WTC11 (cell line): ENCODE measurements around the gene NCS1.

Experiments
- CREM ChIP-seq: sonication (generic); formaldehyde crosslinking; IDR thresholded peaks from 2 replicates; pipeline ENCODE4 v1.8.1; 2022; ENCODE audit warnings: mild to moderate bottlenecking, missing genetic modification reagents, moderate library complexity
- CTCF ChIP-seq: fragments of 200-600 bp; IDR thresholded peaks from 2 replicates; pipeline ENCODE4 v1.8.0; 2022; ENCODE audit warnings: antibody characterized with exemption
- GRHL2 ChIP-seq: fragments of 250-450 bp; sonication (Bioruptor Pico); IDR thresholded peaks from 2 replicates; pipeline ENCODE4 v1.8.0; 2022; ENCODE audit warnings: mild to moderate bottlenecking, moderate library complexity; ENCODE audit not compliant: insufficient replicate concordance, severe bottlenecking
- NFATC4 ChIP-seq: fragments of 250-450 bp; sonication (Bioruptor Pico); IDR thresholded peaks from 2 replicates; pipeline ENCODE4 v1.9.0; 2021; ENCODE audit warnings: mild to moderate bottlenecking
- TEAD1 ChIP-seq: sonication (generic); formaldehyde crosslinking; IDR thresholded peaks from 2 replicates; pipeline ENCODE4 v1.8.0; 2022; ENCODE audit warnings: mild to moderate bottlenecking, missing genetic modification reagents
- USF1 ChIP-seq: sonication (generic); formaldehyde crosslinking; IDR thresholded peaks from 2 replicates; pipeline ENCODE4 v1.8.0; 2022; ENCODE audit warnings: mild to moderate bottlenecking, missing genetic modification reagents

GRCh38 chr9:130211548-130212226 lies 39.5 kb downstream of the NCS1 start:
- no peak for TF ChIP-seq GRHL2
- TF ChIP-seq CTCF = no peak
- no peak for TF ChIP-seq TEAD1 (CRISPR knock-in tag)
- no peak for TF ChIP-seq NFATC4 (CRISPR knock-in tag)
- no peak for TF ChIP-seq USF1 (CRISPR knock-in tag)
- no peak for TF ChIP-seq CREM
